Progenitor cell of endocrine pancreas (in vitro differentiated cells): ENCODE measurements around the gene CLCN7. TPM values are rescaled to one million over a fixed set of nuclear protein-coding genes. Genes with fewer than 3 reads are reported as not detected.
A peak's percentile ranks its signal among the peaks of the same experiment; 100 is the strongest.
"Not testable (repeated sequence)": the region's sequence is repeated elsewhere in the genome, so short reads cannot be mapped to it uniquely, and the experiment has no call there.

Experiments
- DNase-seq: peaks from one replicate; pipeline ENCODE4 v3.0.0; 2021; ENCODE audit warnings: low spot score; ENCODE audit not compliant: unreplicated experiment
- H3K27ac Mint-ChIP-seq: 2 replicates; pipeline ENCODE4 v1.8.0; 2021; ENCODE audit warnings: mild to moderate bottlenecking, moderate library complexity, mixed read lengths
- H3K27me3 Mint-ChIP-seq: 2 replicates; pipeline ENCODE4 v1.8.0; 2021; ENCODE audit warnings: mixed read lengths
- H3K36me3 Mint-ChIP-seq: 2 replicates; pipeline ENCODE4 v1.8.0; 2022; ENCODE audit warnings: mixed read lengths; ENCODE audit not compliant: insufficient read depth
- H3K4me1 Mint-ChIP-seq: 2 replicates; pipeline ENCODE4 v1.8.0; 2021; ENCODE audit warnings: low read depth, mixed read lengths
- H3K4me3 Mint-ChIP-seq: 2 replicates; pipeline ENCODE4 v1.8.0; 2021; ENCODE audit warnings: low read depth, mild to moderate bottlenecking, moderate library complexity, mixed read lengths
- H3K9me3 Mint-ChIP-seq: 2 replicates; pipeline ENCODE4 v1.8.0; 2021; ENCODE audit warnings: low read depth, mixed read lengths
- CTCF ChIP-seq: fragments of 200-600 bp; sonication (generic); IDR thresholded peaks from one replicate; pipeline ENCODE4 v1.5.0; 2021; ENCODE audit warnings: antibody characterized with exemption, mild to moderate bottlenecking; ENCODE audit not compliant: unreplicated experiment
- total RNA-seq: library from RNA; stranded (reverse); gene quantifications from 2 replicates; pipeline ENCODE4 v1.2.1, GENCODE V29; 2021

Gene CLCN7
- total RNA-seq, 1 donor from 2014 or later = 89.4 TPM

DNA sequence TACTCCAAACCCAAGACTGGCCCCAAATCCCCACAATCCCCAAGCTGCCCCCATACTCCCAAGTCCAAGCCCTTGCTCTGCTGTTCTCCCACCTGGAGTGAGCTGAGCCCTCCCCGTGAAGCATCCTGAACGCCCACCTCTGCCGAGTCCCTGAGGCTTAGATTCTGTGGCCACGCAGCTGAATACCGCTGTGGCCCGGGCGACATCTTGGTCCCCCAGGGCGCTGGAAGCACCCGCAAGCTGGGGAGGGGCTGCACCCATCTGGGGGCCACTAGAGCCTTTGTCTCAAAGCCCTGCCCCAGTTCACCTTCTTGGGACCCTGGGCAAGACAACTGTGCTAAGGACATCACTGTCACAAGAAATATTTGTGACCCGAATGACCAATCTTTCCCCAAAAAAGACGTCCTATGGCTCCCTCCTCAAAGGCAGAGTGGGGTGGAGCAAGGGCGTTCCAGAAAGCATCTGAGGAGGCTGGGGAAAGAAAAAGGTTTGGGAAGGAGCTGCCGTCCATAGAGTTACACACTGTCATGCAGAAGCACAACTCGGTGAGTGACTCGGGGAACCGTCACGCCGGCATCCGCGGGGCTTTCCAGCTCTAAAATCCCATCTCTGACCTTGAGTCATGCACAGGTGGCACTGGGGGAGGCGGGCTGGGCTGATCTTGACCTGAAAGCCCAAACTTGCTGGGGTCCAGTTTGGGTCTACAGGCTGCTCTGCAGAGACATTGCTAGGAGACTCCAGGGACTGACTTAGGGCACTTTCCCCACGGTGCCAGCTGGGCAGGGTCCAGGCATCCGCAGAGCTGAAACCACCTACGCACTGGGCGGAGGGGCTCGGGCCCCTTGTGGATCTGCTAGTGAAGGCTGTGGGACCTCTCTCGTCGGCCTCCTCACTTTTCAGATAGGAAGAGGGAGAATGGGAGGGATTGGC lies 7.3 kb upstream of the CLCN7 start:
- peaks cover 2% of the 10 kb centered on the region for H3K36me3 Mint-ChIP-seq
- no peak overlapping the region for H3K4me3 Mint-ChIP-seq
- no peaks in the 10 kb centered on the region for H3K4me1 Mint-ChIP-seq

GRCh38 chr16:1478937-1479336 lies 4.1 kb upstream of the CLCN7 start:
- DNase-seq, H3K36me3 Mint-ChIP-seq, H3K9me3 Mint-ChIP-seq, H3K4me1 Mint-ChIP-seq, H3K4me3 Mint-ChIP-seq, H3K27ac Mint-ChIP-seq: not testable (repeated sequence)
- H3K27me3 Mint-ChIP-seq = peaks cover 24% of the 10 kb centered on the region

More for the DNA sequence above, 7.3 kb upstream of the CLCN7 start:
- Mint-ChIP-seq H3K27ac (no peak overlapping the region), H3K9me3 (no peaks in the 10 kb centered on the region), H3K27me3 (peaks cover 30% of the 10 kb centered on the region)
- no peak for TF ChIP-seq CTCF
- no peak for DNase-seq

DNA sequence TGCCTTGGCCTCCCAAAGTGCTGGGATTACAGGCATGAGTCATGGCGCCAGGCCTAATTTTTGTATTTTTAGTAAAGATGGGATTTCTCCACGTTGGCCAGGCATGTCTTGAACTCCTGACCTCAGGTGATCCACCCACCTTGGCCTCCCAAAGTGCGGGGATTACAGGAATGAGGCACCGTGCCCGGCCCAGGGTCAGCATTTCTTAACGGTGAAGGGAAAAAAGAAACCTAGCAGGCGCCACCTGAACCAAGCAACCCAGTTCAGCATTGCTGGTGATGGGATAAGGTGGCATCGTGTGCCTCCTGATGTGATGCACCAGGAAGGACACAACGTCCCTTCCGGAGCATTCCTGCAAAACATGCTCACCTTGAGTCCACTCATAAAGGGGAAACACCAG lies 2.2 kb upstream of the CLCN7 start:
- Mint-ChIP-seq H3K4me1 (peaks cover 8% of the 10 kb centered on the region), H3K4me3 (no peak overlapping the region), H3K36me3 (peaks cover 2% of the 10 kb centered on the region), H3K27me3 (peaks cover 16% of the 10 kb centered on the region), H3K9me3 (no peaks in the 10 kb centered on the region), H3K27ac (no peak overlapping the region)
- no peak for TF ChIP-seq CTCF
- no peak for DNase-seq

DNA sequence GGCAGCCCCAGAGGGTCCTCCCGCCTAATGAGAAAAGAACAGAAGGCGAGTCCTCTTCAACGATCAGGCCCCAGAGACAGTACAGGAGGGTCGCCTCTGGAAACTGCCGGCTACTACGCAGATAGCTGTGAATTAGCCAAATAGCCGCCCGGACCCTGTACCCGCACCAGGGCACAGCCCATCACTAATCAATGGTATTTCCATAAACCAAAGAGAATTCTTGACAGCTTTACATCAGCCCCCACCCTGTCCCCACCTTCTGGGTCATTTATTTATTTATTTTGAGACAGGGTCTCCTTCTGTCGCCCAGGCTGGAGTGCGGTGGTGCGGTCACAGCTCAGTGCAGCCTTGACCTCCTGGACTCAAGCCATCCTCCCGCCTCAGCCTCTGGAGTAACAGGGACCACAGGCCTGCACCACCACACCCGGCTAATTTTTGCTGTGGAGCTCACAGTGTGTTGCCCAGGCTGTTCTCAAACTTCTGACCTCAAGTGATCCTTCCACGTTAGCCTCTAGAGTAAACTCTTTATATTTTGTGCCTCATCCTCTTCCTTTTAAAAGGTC lies 805 bp upstream of the CLCN7 start:
- Mint-ChIP-seq H3K9me3 (no peaks in the 10 kb centered on the region), H3K27ac (peak overlapping the region; percentile 88), H3K4me3 (peak overlapping the region; percentile 70), H3K36me3 (peaks cover 2% of the 10 kb centered on the region), H3K4me1 (peaks cover 8% of the 10 kb centered on the region), H3K27me3 (peaks cover 3% of the 10 kb centered on the region)
- DNase-seq = no peak
- TF ChIP-seq CTCF = no peak

GRCh38 chr16:1474082-1474795 lies 589 bp downstream of the CLCN7 start:
- no peaks in the 10 kb centered on the region for H3K9me3 Mint-ChIP-seq
- DNase-seq = no peak
- H3K36me3 Mint-ChIP-seq = peaks cover 2% of the 10 kb centered on the region
- TF ChIP-seq CTCF = no peak
- H3K4me1 Mint-ChIP-seq = peaks cover 8% of the 10 kb centered on the region
- peak overlapping the region; percentile 88 for H3K27ac Mint-ChIP-seq
- H3K4me3 Mint-ChIP-seq = peak overlapping the region; percentile 76
- peaks cover 3% of the 10 kb centered on the region for H3K27me3 Mint-ChIP-seq
